Measurements from ENCODE around the gene ACP3.

- TF ChIP-seq, protein P1, sequence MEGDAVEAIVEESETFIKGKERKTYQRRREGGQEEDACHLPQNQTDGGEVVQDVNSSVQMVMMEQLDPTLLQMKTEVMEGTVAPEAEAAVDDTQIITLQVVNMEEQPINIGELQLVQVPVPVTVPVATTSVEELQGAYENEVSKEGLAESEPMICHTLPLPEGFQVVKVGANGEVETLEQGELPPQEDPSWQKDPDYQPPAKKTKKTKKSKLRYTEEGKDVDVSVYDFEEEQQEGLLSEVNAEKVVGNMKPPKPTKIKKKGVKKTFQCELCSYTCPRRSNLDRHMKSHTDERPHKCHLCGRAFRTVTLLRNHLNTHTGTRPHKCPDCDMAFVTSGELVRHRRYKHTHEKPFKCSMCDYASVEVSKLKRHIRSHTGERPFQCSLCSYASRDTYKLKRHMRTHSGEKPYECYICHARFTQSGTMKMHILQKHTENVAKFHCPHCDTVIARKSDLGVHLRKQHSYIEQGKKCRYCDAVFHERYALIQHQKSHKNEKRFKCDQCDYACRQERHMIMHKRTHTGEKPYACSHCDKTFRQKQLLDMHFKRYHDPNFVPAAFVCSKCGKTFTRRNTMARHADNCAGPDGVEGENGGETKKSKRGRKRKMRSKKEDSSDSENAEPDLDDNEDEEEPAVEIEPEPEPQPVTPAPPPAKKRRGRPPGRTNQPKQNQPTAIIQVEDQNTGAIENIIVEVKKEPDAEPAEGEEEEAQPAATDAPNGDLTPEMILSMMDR (IDR thresholded peaks at IDR 0.05; ENCODE audit: insufficient read depth, low read depth, low read length): no peak
- TF ChIP-seq EZH2 (IDR thresholded peaks at IDR 0.05; ENCODE audit: insufficient read depth, low read length): no peak
Measured at GRCh38 chr3:132290833-132291232, 26.4 kb upstream of the ACP3 start.
